PC-3 (cell line): ENCODE data around the gene MFNG. TPM values are rescaled to one million over a fixed set of nuclear protein-coding genes. Genes with fewer than 3 reads are reported as not detected.

Source experiments
- ATAC-seq: fragments of 200-7000 bp; cut with Tn5 transposase; 2 replicates; pipeline ENCODE4 v1.9.1; 2020; ENCODE audit warnings: mild to moderate bottlenecking, moderate library complexity
- BruUV-seq: library from RNA; stranded (reverse); fragments of 400-500 nt; replicated peaks from 2 replicates; lab custom pipeline; 2021; lab: Mats Ljungman, UMichigan
- CTCF ChIA-PET: fragments of 300-600 bp; sonication (Branson Sonifier 250); formaldehyde crosslinking; loops from one replicate; lab custom pipeline; 2022; ENCODE audit warnings: antibody characterized with exemption; lab: Charles Lee
- POLR2A ChIA-PET: fragments of 300-600 bp; sonication (Branson Sonifier 250); formaldehyde crosslinking; loops from one replicate; lab custom pipeline; 2022; ENCODE audit warnings: antibody characterized with exemption; ENCODE audit not compliant: unreplicated experiment; lab: Charles Lee
- DNase-seq: peaks from one replicate; pipeline ENCODE4 v3.0.0-alpha.2; 2015
- H2AFZ ChIP-seq: fragments of 300-600 bp; sonication (generic); 2 replicates; pipeline ENCODE4 v1.6.0; 2016; ENCODE audit warnings: antibody characterized with exemption, low read length
- H3F3A ChIP-seq: fragments of 300-600 bp; sonication (generic); one replicate; pipeline ENCODE4 v1.6.0; 2017; ENCODE audit warnings: antibody characterized with exemption, low read length, control low read depth, mild to moderate bottlenecking; ENCODE audit not compliant: unreplicated experiment
- H3K27ac ChIP-seq: fragments of 300-600 bp; sonication (generic); 2 replicates; pipeline ENCODE4 v1.5.1; 2016; ENCODE audit warnings: mild to moderate bottlenecking, low read length
- H3K27me3 ChIP-seq: fragments of 300-600 bp; sonication (generic); 2 replicates; pipeline ENCODE4 v1.6.1; 2016; ENCODE audit warnings: low read length, mixed read lengths
- H3K36me3 ChIP-seq: fragments of 300-600 bp; sonication (generic); 2 replicates; pipeline ENCODE4 v1.6.1; 2016; ENCODE audit warnings: low read depth, mixed run types, low read length, mixed read lengths
- H3K4me1 ChIP-seq: fragments of 300-600 bp; sonication (generic); 2 replicates; pipeline ENCODE4 v1.5.1; 2016; ENCODE audit warnings: low read length; ENCODE audit not compliant: insufficient read depth
- H3K4me2 ChIP-seq: fragments of 300-600 bp; sonication (generic); 2 replicates; pipeline ENCODE4 v1.6.0; 2016; ENCODE audit warnings: low read length
- H3K4me3 ChIP-seq: fragments of 300-600 bp; sonication (generic); 2 replicates; pipeline ENCODE4 v1.5.1; 2016; ENCODE audit warnings: mild to moderate bottlenecking, low read length, mixed read lengths
- H3K79me2 ChIP-seq: fragments of 300-600 bp; sonication (generic); 2 replicates; pipeline ENCODE4 v1.6.1; 2017; ENCODE audit warnings: low read length, mixed read lengths
- H3K9ac ChIP-seq: fragments of 300-600 bp; sonication (generic); 2 replicates; pipeline ENCODE4 v1.6.0; 2016; ENCODE audit warnings: mild to moderate bottlenecking, low read length
- H3K9me2 ChIP-seq: fragments of 300-600 bp; sonication (generic); replicated peaks from 2 replicates; pipeline ENCODE4 v1.6.1; 2016; ENCODE audit warnings: mixed run types, low read length, mixed read lengths
- H3K9me3 ChIP-seq: fragments of 300-600 bp; sonication (generic); 2 replicates; pipeline ENCODE4 v1.6.1; 2016; ENCODE audit warnings: low read length, mixed read lengths
- H4K20me1 ChIP-seq: fragments of 300-600 bp; sonication (generic); 2 replicates; pipeline ENCODE4 v1.6.1; 2016; ENCODE audit warnings: low read length, mixed read lengths
- CTCF ChIP-seq: fragments of 300-600 bp; sonication (generic); conservative IDR thresholded peaks from 2 replicates; pipeline ENCODE4 v1.5.1; 2017; ENCODE audit warnings: antibody characterized with exemption, low read depth, mild to moderate bottlenecking, low read length
- EZH2 ChIP-seq: fragments of 300-600 bp; sonication (generic); IDR thresholded peaks from one replicate; pipeline ENCODE4 v1.6.1; 2017; ENCODE audit warnings: antibody characterized with exemption, mild to moderate bottlenecking, low read length; ENCODE audit not compliant: unreplicated experiment
- EZH2phosphoT487 ChIP-seq: fragments of 300-600 bp; sonication (generic); IDR thresholded peaks from 2 replicates; pipeline ENCODE4 v1.6.1; 2018; ENCODE audit warnings: mild to moderate bottlenecking, antibody characterized with exemption, low read length, borderline replicate concordance
- intact Hi-C: fragments of 100-400 bp; cut with micrococcal nuclease; formaldehyde crosslinking; loops from 2 replicates; pipeline ENCODE4 v1.9.0; 2023
- total RNA-seq: library from RNA; depleted of rRNA; stranded (reverse); fragments of >200 nt; gene quantifications from 2 replicates; pipeline ENCODE4 v1.2.3, GENCODE V29; 2014; rRNA removed

MFNG gene
- total RNA-seq, 1 experiment from 2014 or later: 1.7 TPM

- ChIA-PET CTCF (no interaction called here), POLR2A (no interaction called here)
- Histone ChIP-seq H3K79me2 (peaks cover 95% of the 10 kb centered on the region), H3K4me1 (peaks cover 27% of the 10 kb centered on the region), H3K4me2 (peak overlapping the region; percentile 99), H2AFZ (peak overlapping the region; percentile 75), H3K9ac (peak overlapping the region; percentile 59), H3K4me3 (peak overlapping the region; percentile 82), H4K20me1 (no peaks in the 10 kb centered on the region), H3K9me2 (no peaks in the 10 kb centered on the region), H3K36me3 (no peaks in the 10 kb centered on the region), H3K9me3 (no peaks in the 10 kb centered on the region), H3F3A (no peaks in the 10 kb centered on the region), H3K27me3 (no peaks in the 10 kb centered on the region), H3K27ac (peak overlapping the region; percentile 42)
- intact Hi-C loops: no loop called here
- TF ChIP-seq EZH2phosphoT487: no peak
- TF ChIP-seq EZH2: no peak
- no peak for TF ChIP-seq CTCF
- peak; percentile 53 for DNase-seq
- peak; percentile 73 for ATAC-seq
- no TSS peak for BruUV-seq
These were observed 66.1 kb downstream of the MFNG start for GRCh38 chr22:37419969-37420685.

GRCh38 chr22:37419370-37419968 lies 66.7 kb downstream of the MFNG start:
- intact Hi-C loops: no loop called here
- no TSS peak for BruUV-seq
- H3K27ac ChIP-seq: peak overlapping the region; percentile 42; the same call in 1 of the 2 replicates
- ATAC-seq (peak; percentile 51), DNase-seq (no peak)
- no peaks in the 10 kb centered on the region for H3K9me3 ChIP-seq
- no peaks in the 10 kb centered on the region for H3F3A ChIP-seq
- H3K79me2 ChIP-seq: peaks cover 95% of the 10 kb centered on the region
- H3K9me2 ChIP-seq: no peaks in the 10 kb centered on the region
- H2AFZ ChIP-seq: peak overlapping the region; percentile 75
- H3K9ac ChIP-seq: peak overlapping the region; percentile 59
- H3K27me3 ChIP-seq: no peaks in the 10 kb centered on the region
- CTCF ChIA-PET: no interaction called here
- POLR2A ChIA-PET: no interaction called here
- no peaks in the 10 kb centered on the region for H4K20me1 ChIP-seq
- peak overlapping the region; percentile 82 for H3K4me3 ChIP-seq
- H3K36me3 ChIP-seq: no peaks in the 10 kb centered on the region
- H3K4me1 ChIP-seq: peaks cover 23% of the 10 kb centered on the region
- peak overlapping the region; percentile 99 for H3K4me2 ChIP-seq
- TF ChIP-seq CTCF (no peak), EZH2phosphoT487 (no peak), EZH2 (no peak)

Other genes starting within 250 kb of the MFNG start
- 50.5 and 54.5 TPM in 2 replicates for gene RAC2, start 242.1 kb downstream of the MFNG start, total RNA-seq
- 1.9 and 4.6 TPM in 2 replicates for gene CYTH4, start 203.9 kb downstream of the MFNG start, total RNA-seq
- gene ELFN2, start 58.9 kb downstream of the MFNG start, total RNA-seq: 10.0 and 14.5 TPM in 2 replicates
- 20.7 and 26.3 TPM in 2 replicates for gene CARD10, start 33.0 kb upstream of the MFNG start, total RNA-seq
- 43.9 and 47.4 TPM in 2 replicates for gene CDC42EP1, start 74.1 kb upstream of the MFNG start, total RNA-seq
- gene LGALS2, start 93.7 kb upstream of the MFNG start, total RNA-seq: not detected in 2 replicates
- gene GGA1, start 122.5 kb upstream of the MFNG start, total RNA-seq: 49.1 and 55.7 TPM in 2 replicates
- gene SH3BP1, start 153.3 kb upstream of the MFNG start, total RNA-seq: 18.0 and 23.2 TPM in 2 replicates
- 36.9 and 51.3 TPM in 2 replicates for gene PDXP, start 172.3 kb upstream of the MFNG start, total RNA-seq
- 1,612 and 2,325 TPM in 2 replicates for gene LGALS1, start 189.3 kb upstream of the MFNG start, total RNA-seq
- gene NOL12, start 200.0 kb upstream of the MFNG start, total RNA-seq: 32.9 and 45.4 TPM in 2 replicates
- 64.5 and 74.8 TPM in 2 replicates for gene TRIOBP, start 210.7 kb upstream of the MFNG start, total RNA-seq